WTC11 (cell line): Measurements from ENCODE around the gene SETD1A. TPM values are rescaled to one million over a fixed set of nuclear protein-coding genes. Genes with fewer than 3 reads are reported as not detected.

Source experiments
- ATAC-seq: fragments of 200-7000 bp; cut with Tn5 transposase; 2 replicates; pipeline ENCODE4 v1.10.0; 2021; ENCODE audit warnings: mild to moderate bottlenecking, moderate library complexity
- CTCF ChIA-PET: fragments of 300-600 bp; sonication (Branson Sonifier 250); formaldehyde crosslinking; loops from one replicate; lab custom pipeline; 2021; ENCODE audit warnings: antibody characterized with exemption; lab: Charles Lee
- POLR2A ChIA-PET: fragments of 350-600 bp; sonication (Branson Sonifier 250); formaldehyde crosslinking; loops from one replicate; lab custom pipeline; 2021; ENCODE audit warnings: antibody characterized with exemption; lab: Charles Lee
- DNase-seq: peaks from one replicate; pipeline ENCODE4 v3.0.0; 2021; ENCODE audit warnings: low spot score
- H3K27ac Mint-ChIP-seq: 2 replicates; pipeline ENCODE4 v1.8.0; 2021; ENCODE audit warnings: mixed read lengths
- H3K27me3 Mint-ChIP-seq: 2 replicates; pipeline ENCODE4 v1.8.0; 2021; ENCODE audit warnings: low read depth, mild to moderate bottlenecking, moderate library complexity, mixed read lengths
- H3K36me3 Mint-ChIP-seq: 2 replicates; pipeline ENCODE4 v1.8.0; 2021; ENCODE audit warnings: mixed read lengths
- H3K4me1 Mint-ChIP-seq: 2 replicates; pipeline ENCODE4 v1.8.0; 2022; ENCODE audit warnings: mixed read lengths
- H3K4me3 Mint-ChIP-seq: 2 replicates; pipeline ENCODE4 v1.8.0; 2021; ENCODE audit warnings: mild to moderate bottlenecking, moderate library complexity, mixed read lengths
- H3K9me3 Mint-ChIP-seq: 2 replicates; pipeline ENCODE4 v1.8.0; 2021; ENCODE audit warnings: mixed read lengths
- AFF4 ChIP-seq: sonication (generic); formaldehyde crosslinking; IDR thresholded peaks from 2 replicates; pipeline ENCODE4 v1.8.1; 2023; ENCODE audit warnings: mild to moderate bottlenecking, missing genetic modification reagents, borderline replicate concordance
- CREM ChIP-seq: sonication (generic); formaldehyde crosslinking; IDR thresholded peaks from 2 replicates; pipeline ENCODE4 v1.8.1; 2022; ENCODE audit warnings: mild to moderate bottlenecking, missing genetic modification reagents, moderate library complexity
- E2F5 ChIP-seq: sonication (generic); formaldehyde crosslinking; IDR thresholded peaks from 2 replicates; pipeline ENCODE4 v1.8.1; 2022; ENCODE audit warnings: mild to moderate bottlenecking, moderate library complexity, missing genetic modification reagents
- ELF4 ChIP-seq: sonication (generic); formaldehyde crosslinking; IDR thresholded peaks from 2 replicates; pipeline ENCODE4 v1.8.1; 2022; ENCODE audit warnings: low read depth, mild to moderate bottlenecking, moderate library complexity, missing genetic modification reagents
- EMX1 ChIP-seq: fragments of 250-450 bp; sonication (Bioruptor Pico); IDR thresholded peaks from 2 replicates; pipeline ENCODE4 v1.8.0; 2021; ENCODE audit warnings: mild to moderate bottlenecking
- ERG ChIP-seq: fragments of 250-450 bp; sonication (Bioruptor Pico); IDR thresholded peaks from 2 replicates; pipeline ENCODE4 v1.8.0; 2021; ENCODE audit warnings: mild to moderate bottlenecking
- ESRRA ChIP-seq: sonication (generic); formaldehyde crosslinking; IDR thresholded peaks from 2 replicates; pipeline ENCODE4 v1.8.1; 2022; ENCODE audit warnings: mild to moderate bottlenecking, missing genetic modification reagents, borderline replicate concordance
- ETV6 ChIP-seq: sonication (generic); formaldehyde crosslinking; IDR thresholded peaks from 2 replicates; pipeline ENCODE4 v1.8.1; 2022; ENCODE audit warnings: mild to moderate bottlenecking, missing genetic modification reagents
- MXD4 ChIP-seq: fragments of 250-450 bp; sonication (Bioruptor Pico); IDR thresholded peaks from 2 replicates; pipeline ENCODE4 v1.8.0; 2021; ENCODE audit warnings: mild to moderate bottlenecking, moderate library complexity, borderline replicate concordance
- NFE2L1 ChIP-seq: sonication (generic); formaldehyde crosslinking; IDR thresholded peaks from 2 replicates; pipeline ENCODE4 v1.8.1; 2023; ENCODE audit warnings: missing genetic modification reagents
- NR3C1 ChIP-seq: sonication (generic); formaldehyde crosslinking; conservative IDR thresholded peaks from 2 replicates; pipeline ENCODE4 v1.8.1; 2023; ENCODE audit warnings: low read depth, mild to moderate bottlenecking, missing genetic modification reagents
- PRRX2 ChIP-seq: fragments of 250-450 bp; sonication (Bioruptor Pico); IDR thresholded peaks from 2 replicates; pipeline ENCODE4 v1.8.0; 2021; ENCODE audit warnings: mild to moderate bottlenecking
- SOX15 ChIP-seq: fragments of 250-450 bp; sonication (Bioruptor Pico); IDR thresholded peaks from 2 replicates; pipeline ENCODE4 v1.9.0; 2021; ENCODE audit warnings: mild to moderate bottlenecking
- ZBTB43 ChIP-seq: sonication (generic); formaldehyde crosslinking; IDR thresholded peaks from 2 replicates; pipeline ENCODE4 v1.8.1; 2023; ENCODE audit warnings: mild to moderate bottlenecking, missing genetic modification reagents
- ZNF138 ChIP-seq: sonication (generic); formaldehyde crosslinking; conservative IDR thresholded peaks from 2 replicates; pipeline ENCODE4 v1.8.1; 2022; ENCODE audit warnings: mild to moderate bottlenecking, moderate library complexity, missing genetic modification reagents
- ZNF219 ChIP-seq: sonication (generic); formaldehyde crosslinking; IDR thresholded peaks from 2 replicates; pipeline ENCODE4 v1.8.0; 2023; ENCODE audit warnings: missing genetic modification reagents, mild to moderate bottlenecking, borderline replicate concordance
- ZNF232 ChIP-seq: sonication (generic); formaldehyde crosslinking; IDR thresholded peaks from 2 replicates; pipeline ENCODE4 v1.8.0; 2022; ENCODE audit warnings: mild to moderate bottlenecking, missing genetic modification reagents
- ZNF512 ChIP-seq: sonication (generic); formaldehyde crosslinking; IDR thresholded peaks from 2 replicates; pipeline ENCODE4 v1.8.1; 2022; ENCODE audit warnings: missing genetic modification reagents, borderline replicate concordance
- ZNF532 ChIP-seq: fragments of 250-450 bp; sonication (Bioruptor Pico); IDR thresholded peaks from 2 replicates; pipeline ENCODE4 v1.9.0; 2021; ENCODE audit warnings: mild to moderate bottlenecking, borderline replicate concordance
- total RNA-seq: library from RNA; stranded (reverse); gene quantifications from 3 replicates; pipeline ENCODE4 v1.2.3, GENCODE V29; 2021

SETD1A gene
- total RNA-seq, 1 experiment from 2014 or later, result 31.1 TPM

- TF ChIP-seq CREM (no peak), ESRRA (CRISPR knock-in tag) (0 out of 2 replicates have a peak, but pooled peaks have one; percentile 23)
- TF ChIP-seq, all 79 proteins: peak for 1
- ChIA-PET POLR2A (interaction anchor here (1.6 kb wide), 1 partner anchor 23 kb away, joined by 3 read pairs; the partner anchor contains the start of gene FBXL19), CTCF (interaction anchor here (0.5 to 2.1 kb wide), 7 partner anchors 11 to 195 kb away, joined by 3 to 12 read pairs (median 3); partner anchors contain the start of gene VKORC1)
- DNase-seq, result no peak
- no peak for ATAC-seq
- Mint-ChIP-seq H3K27ac (peak overlapping the region; percentile 78), H3K9me3 (no peaks in the 10 kb centered on the region), H3K4me3 (peak overlapping the region; percentile 43), H3K27me3 (no peaks in the 10 kb centered on the region), H3K4me1 (peaks cover 29% of the 10 kb centered on the region), H3K36me3 (peaks cover 28% of the 10 kb centered on the region)
Measured at GRCh38 chr16:30946671-30947540, 10.6 kb upstream of the SETD1A start.

- Mint-ChIP-seq H3K27me3 (no peaks in the 10 kb centered on the region), H3K4me3 (peak overlapping the region; percentile 75), H3K4me1 (peaks cover 27% of the 10 kb centered on the region), H3K9me3 (no peaks in the 10 kb centered on the region), H3K27ac (no peak overlapping the region; the same call in 1 of the 2 replicates), H3K36me3 (peaks cover 25% of the 10 kb centered on the region)
- ChIA-PET CTCF (interaction anchor here (0.5 to 2.1 kb wide), 7 partner anchors 12 to 195 kb away, joined by 3 to 12 read pairs (median 3); partner anchors contain the start of gene VKORC1), POLR2A (interaction anchor here (0.7 to 1.6 kb wide), 2 partner anchors 22 to 24 kb away, joined by 3 read pairs; partner anchors contain the start of gene FBXL19)
- ATAC-seq, result no peak
- no peak for DNase-seq
- TF ChIP-seq NR3C1 (CRISPR knock-in tag) (no peak), AFF4 (CRISPR knock-in tag) (no peak), ZNF232 (no peak), ZBTB43 (CRISPR knock-in tag) (no peak), ERG (CRISPR knock-in tag) (no peak), ZNF219 (CRISPR knock-in tag) (no peak), ELF4 (CRISPR knock-in tag) (no peak), E2F5 (CRISPR knock-in tag) (no peak), PRRX2 (CRISPR knock-in tag) (no peak), ZNF532 (CRISPR knock-in tag) (no peak), ETV6 (CRISPR knock-in tag) (no peak), NFE2L1 (CRISPR knock-in tag) (no peak), MXD4 (CRISPR knock-in tag) (no peak), ZNF512 (no peak), ZNF138 (no peak), EMX1 (CRISPR knock-in tag) (no peak), SOX15 (CRISPR knock-in tag) (no peak)
Measured at GRCh38 chr16:30947541-30947858, 10.1 kb upstream of the SETD1A start.
